Natural killer cell (primary cell): ENCODE measurements around the gene STUB1. TPM values are rescaled to one million over a fixed set of nuclear protein-coding genes. Genes with fewer than 3 reads are reported as not detected.

Source experiments
- ATAC-seq, 3 donors: fragments of 150-1000 bp in 2 of 3; fragments of 200-7000 bp in 1 of 3; cut with Tn5 transposase; 1 replicate in 1 of 3; 2 replicates in 2 of 3; pipeline ENCODE4 v1.10.0; 2021; ENCODE audit warnings: mild to moderate bottlenecking in 2 of 3, moderate library complexity in 2 of 3
- DNase-seq, 2 donors: peaks; one replicate each; pipeline versions ENCODE4 v3.0.0 to v3.0.0-alpha.2; 2013 to 2021; ENCODE audit warnings: mixed read lengths in 1 of 2
- H3K27ac ChIP-seq: one replicate; pipeline ENCODE4 v1.5.1; 2013; ENCODE audit warnings: mild to moderate bottlenecking, low read length
- H3K27me3 ChIP-seq: one replicate; pipeline ENCODE4 v1.6.1; 2013; ENCODE audit warnings: low read length; ENCODE audit not compliant: control insufficient read depth, insufficient read depth
- H3K36me3 ChIP-seq: one replicate; pipeline ENCODE4 v1.6.1; 2013; ENCODE audit warnings: low read length; ENCODE audit not compliant: control insufficient read depth, insufficient read depth
- H3K4me1 ChIP-seq: one replicate; pipeline ENCODE4 v1.6.1; 2013; ENCODE audit warnings: low read length; ENCODE audit not compliant: control insufficient read depth, insufficient read depth
- H3K4me3 ChIP-seq: one replicate; pipeline ENCODE4 v1.5.1; 2013; ENCODE audit warnings: low read length
- H3K9me3 ChIP-seq: one replicate; pipeline ENCODE4 v1.6.1; 2013; ENCODE audit warnings: low read length; ENCODE audit not compliant: control insufficient read depth, insufficient read depth
- H3K27ac Mint-ChIP-seq, 2 donors: one replicate each; pipeline ENCODE4 v1.8.0; 2022; ENCODE audit warnings: mild to moderate bottlenecking in 2 of 2, mixed read lengths in 2 of 2, moderate library complexity in 1 of 2
- H3K27me3 Mint-ChIP-seq, 2 donors: one replicate each; pipeline ENCODE4 v1.8.0; 2022; ENCODE audit warnings: low read depth in 2 of 2, mixed read lengths in 2 of 2
- H3K36me3 Mint-ChIP-seq: one replicate; pipeline ENCODE4 v1.8.0; 2022; ENCODE audit warnings: mixed read lengths
- H3K4me1 Mint-ChIP-seq, 2 donors: one replicate each; pipeline ENCODE4 v1.8.0; 2022; ENCODE audit warnings: mixed read lengths in 2 of 2
- H3K4me3 Mint-ChIP-seq: one replicate; pipeline ENCODE4 v1.8.0; 2022; ENCODE audit warnings: mild to moderate bottlenecking, moderate library complexity, mixed read lengths
- H3K9me3 Mint-ChIP-seq, 2 donors: one replicate each; pipeline ENCODE4 v1.8.0; 2022; ENCODE audit warnings: mixed read lengths in 2 of 2
- CTCF ChIP-seq: fragments of 200-600 bp; IDR thresholded peaks from one replicate; pipeline ENCODE4 v1.8.0; 2022; ENCODE audit warnings: antibody characterized with exemption
- WGBS: methylation state at CpG from one replicate; pipeline ENCODE4 v1.1.7; 2013; ENCODE audit warnings: missing lambda C conversion rate; ENCODE audit not compliant: insufficient coverage; 5-methylcytosine and 5-hydroxymethylcytosine counted together
- intact Hi-C: fragments of 100-400 bp; cut with micrococcal nuclease; formaldehyde crosslinking; loops from one replicate; pipeline ENCODE4 v1.14.2; 2022
- total RNA-seq, 4 donors: library from RNA; stranded (reverse); fragments of 120-200 nt in 1 of 4; gene quantifications; one replicate each; pipeline versions ENCODE4 v1.2.3 to v1.2.4, GENCODE V29; 2013 to 2022

The STUB1 gene
- total RNA-seq, 3 donors from 2014 or later (not counting 1 experiment from before 2014, with no cell fraction given): 89.5 to 95.4 (median 93.5) TPM

- intact Hi-C loops: no loop called here
- peaks cover 17% of the 10 kb centered on the region for H3K36me3 ChIP-seq
- peaks cover 58% of the 10 kb centered on the region for H3K4me1 ChIP-seq
- peaks cover 0 to 31% of the 10 kb centered on the region in 2 donors for H3K4me1 Mint-ChIP-seq
- TF ChIP-seq CTCF: no peak
- peak overlapping the region; percentile 31 for H3K27ac ChIP-seq
- no peaks in the 10 kb centered on the region for H3K27me3 Mint-ChIP-seq
- no peaks in the 10 kb centered on the region for H3K9me3 ChIP-seq
- peak overlapping the region; percentile 42 for H3K4me3 ChIP-seq
- DNase-seq: peak in 1 of 2 donors; percentile 65
- H3K4me3 Mint-ChIP-seq: peak overlapping the region; percentile 85
- peak overlapping the region; percentile 61 to 75 for H3K27ac Mint-ChIP-seq
- H3K27me3 ChIP-seq: peaks cover 3% of the 10 kb centered on the region
- ATAC-seq: peak in 2 of 3 donors; percentile 6 to 9
- H3K36me3 Mint-ChIP-seq: no peaks in the 10 kb centered on the region
- no peaks in the 10 kb centered on the region for H3K9me3 Mint-ChIP-seq
- 24% methylated on average over 52 of the region's 52 CpGs for WGBS
Measured at GRCh38 chr16:678858-679813, 1.1 kb upstream of the STUB1 start.

- Histone ChIP-seq H3K27ac (peak overlapping the region; percentile 63), H3K9me3 (no peaks in the 10 kb centered on the region), H3K4me3 (peak overlapping the region; percentile 71), H3K4me1 (peaks cover 62% of the 10 kb centered on the region), H3K27me3 (no peaks in the 10 kb centered on the region), H3K36me3 (peaks cover 17% of the 10 kb centered on the region)
- intact Hi-C loops: no loop called here
- Mint-ChIP-seq H3K36me3 (no peaks in the 10 kb centered on the region), H3K27ac (peak overlapping the region; percentile 67 to 75), H3K4me3 (peak overlapping the region; percentile 85), H3K9me3 (no peaks in the 10 kb centered on the region), H3K27me3 (no peaks in the 10 kb centered on the region), H3K4me1 (peaks cover 0 to 30% of the 10 kb centered on the region in 2 donors)
- DNase-seq: no peak
- no peak for TF ChIP-seq CTCF
- whole genome bisulfite sequencing: under 1% methylated on average over 38 of the region's 38 CpGs
- ATAC-seq: no peak
Measured at GRCh38 chr16:680625-680945, 375 bp downstream of the STUB1 start.

- Histone ChIP-seq H3K9me3 (no peaks in the 10 kb centered on the region), H3K27ac (peak overlapping the region; percentile 63), H3K36me3 (peaks cover 17% of the 10 kb centered on the region), H3K4me1 (peaks cover 65% of the 10 kb centered on the region), H3K27me3 (no peaks in the 10 kb centered on the region), H3K4me3 (peak overlapping the region; percentile 71)
- Mint-ChIP-seq H3K27ac (peak overlapping the region in 1 of 2 donors; percentile 67), H3K4me3 (peak overlapping the region; percentile 67), H3K4me1 (peaks cover 0 to 33% of the 10 kb centered on the region in 2 donors), H3K27me3 (no peaks in the 10 kb centered on the region), H3K9me3 (no peaks in the 10 kb centered on the region), H3K36me3 (no peaks in the 10 kb centered on the region)
- TF ChIP-seq CTCF: no peak
- WGBS: 56% methylated on average over 44 of the region's 44 CpGs
- no peak for ATAC-seq
- DNase-seq: peak in 1 of 2 donors; percentile 40
- intact Hi-C loops: no loop called here
Measured at GRCh38 chr16:680967-681745, 946 bp downstream of the STUB1 start.
